ENCODE data around the gene SPTBN1.

- TF ChIP-seq POLR2A (IDR thresholded peaks at IDR 0.05) = no peak
- TF ChIP-seq CTCF (IDR thresholded peaks at IDR 0.05) = no peak
- TF ChIP-seq POLR2AphosphoS5 (IDR thresholded peaks at IDR 0.05) = no peak
Measured at GRCh38 chr2:54541995-54542394, 85.9 kb downstream of the SPTBN1 start.

Data from stomach (tissue), 4 donors.